Measurements from ENCODE around the gene IPPK. TPM values are rescaled to one million over a fixed set of nuclear protein-coding genes. Genes with fewer than 3 reads are reported as not detected.

Gene IPPK
- total and polyA plus RNA-seq, 2 of the 8 experiments (the other 6 are each of a cell fraction or from before 2014, with no cell fraction given) = 10.5 to 13.6 TPM

GRCh38 chr9:92645041-92645440 is 24.9 kb downstream of the IPPK start:
- H3K18ac ChIP-seq (ENCODE audit: extremely low read depth, low read length) = no peak overlapping the region
- H3K27ac ChIP-seq (ENCODE audit: low read depth, low read length) = no peak overlapping the region
- H3K23me2 ChIP-seq (ENCODE audit: low read depth, low read length) = no peaks in the 10 kb centered on the region
- no peak overlapping the region for H2BK12ac ChIP-seq (ENCODE audit: low read depth, low read length)
- H3K4me2 ChIP-seq (ENCODE audit: insufficient read depth in 1 of 2, low read depth in 2 of 2, low read length in 2 of 2) = no peak overlapping the region
- H2AK5ac ChIP-seq (ENCODE audit: low read depth, low read length) = no peak overlapping the region
- no peak overlapping the region for H3K9ac ChIP-seq (replicated peaks in 1 of 4; ENCODE audit: extremely low read depth in 1 of 4, low read depth in 3 of 4, low read length in 3 of 4)
- no peaks in the 10 kb centered on the region for H3K79me2 ChIP-seq (ENCODE audit: control insufficient read depth in 1 of 2, insufficient read depth in 2 of 2, low read length in 2 of 2)
- H2AFZ ChIP-seq (ENCODE audit: low read length) = no peak overlapping the region
- no peak overlapping the region for H2BK15ac ChIP-seq (ENCODE audit: low read length)
- no peak for TF ChIP-seq JUN (IDR thresholded peaks at IDR 0.05; ENCODE audit: low read depth, low read length)
- no peak for TF ChIP-seq CTBP2 (IDR thresholded peaks at IDR 0.05; ENCODE audit: borderline replicate concordance, insufficient read depth, insufficient read length, low read length)
- TF ChIP-seq SUZ12 (IDR thresholded peaks at IDR 0.05; ENCODE audit: low read length) = no peak
- TF ChIP-seq SIRT6 (IDR thresholded peaks at IDR 0.05; ENCODE audit: low read length) = no peak
- no peak for TF ChIP-seq BACH1 (IDR thresholded peaks at IDR 0.05; ENCODE audit: low read length)
- TF ChIP-seq, protein P1, sequence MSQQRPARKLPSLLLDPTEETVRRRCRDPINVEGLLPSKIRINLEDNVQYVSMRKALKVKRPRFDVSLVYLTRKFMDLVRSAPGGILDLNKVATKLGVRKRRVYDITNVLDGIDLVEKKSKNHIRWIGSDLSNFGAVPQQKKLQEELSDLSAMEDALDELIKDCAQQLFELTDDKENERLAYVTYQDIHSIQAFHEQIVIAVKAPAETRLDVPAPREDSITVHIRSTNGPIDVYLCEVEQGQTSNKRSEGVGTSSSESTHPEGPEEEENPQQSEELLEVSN (IDR thresholded peaks at IDR 0.05) = no peak
- no peak for TF ChIP-seq BCL11A (IDR thresholded peaks at IDR 0.05; ENCODE audit: low read depth in 2 of 2, low read length in 2 of 2)
- no peak for TF ChIP-seq TBP (IDR thresholded peaks at IDR 0.05; ENCODE audit: low read depth, low read length)
- no peak for TF ChIP-seq NRF1 (IDR thresholded peaks at IDR 0.05; ENCODE audit: low read depth, low read length)
- no peak overlapping the region for H3K23ac ChIP-seq (ENCODE audit: insufficient read length)
- no peaks in the 10 kb centered on the region for H3K27me3 ChIP-seq (replicated peaks in 1 of 4; ENCODE audit: control insufficient read depth in 3 of 4, extremely low read depth in 1 of 4, insufficient read depth in 3 of 4, low read length in 3 of 4)
- H4K20me1 ChIP-seq (replicated peaks in 1 of 2; ENCODE audit: control insufficient read depth in 1 of 2, insufficient read depth in 2 of 2, low read length in 2 of 2) = peaks cover 2 to 6% of the 10 kb centered on the region in 2 experiments
- no peak overlapping the region for H4K5ac ChIP-seq (ENCODE audit: insufficient read length, low read depth, low read length)
- H3K56ac ChIP-seq (replicated peaks; ENCODE audit: insufficient read length, low read depth, low read length) = no peak overlapping the region
- H3K4me3 ChIP-seq (ENCODE audit: extremely low read depth in 1 of 4, insufficient read depth in 2 of 4, low read depth in 3 of 4, low read length in 4 of 4) = no peak overlapping the region
- CTCF ChIA-PET (ENCODE audit: partially characterized antibody) = interaction anchor here (0.7 to 1.4 kb wide), 2 partner anchors 10 to 14 kb away, joined by 3 read pairs; no protein-coding TSS in a partner anchor
- H3K14ac ChIP-seq (ENCODE audit: insufficient read length) = no peak overlapping the region
- POLR2A ChIA-PET (ENCODE audit: partially characterized antibody) = no interaction called here
- no peak overlapping the region for H4K91ac ChIP-seq (replicated peaks; ENCODE audit: insufficient read length, low read length)
- no peak overlapping the region; the same call in 1 of the 2 replicates for H4K8ac ChIP-seq (ENCODE audit: extremely low read depth, insufficient read depth, low read length)
- peaks cover 2 to 22% (median 6%) of the 10 kb centered on the region in 4 experiments; a peak in 5 of 8 replicates for H3K36me3 ChIP-seq (ENCODE audit: control insufficient read depth in 2 of 4, insufficient read depth in 4 of 4, low read length in 3 of 4)
- FAIRE-seq (no peak), DNase-seq (ENCODE audit: low read depth in 1 of 2, low spot score in 2 of 2) (no peak)
- H2BK20ac ChIP-seq (ENCODE audit: low read length) = no peak overlapping the region
- H3K4ac ChIP-seq (replicated peaks; ENCODE audit: insufficient read length, low read depth, low read length) = no peak overlapping the region
- no peak overlapping the region for H2BK5ac ChIP-seq (ENCODE audit: low read depth, low read length)
- H3K4me1 ChIP-seq (replicated peaks in 1 of 4; ENCODE audit: control insufficient read depth in 3 of 4, insufficient read depth in 4 of 4, low read length in 3 of 4) = no peaks in the 10 kb centered on the region
- H2BK120ac ChIP-seq (replicated peaks; ENCODE audit: low read depth, low read length) = no peak overlapping the region
- H3K79me1 ChIP-seq (ENCODE audit: low read depth, low read length) = no peaks in the 10 kb centered on the region; the same call in 1 of the 2 replicates
- H3K9me3 ChIP-seq (ENCODE audit: insufficient read depth in 2 of 2, low read depth in 1 of 2, low read length in 1 of 2) = no peaks in the 10 kb centered on the region
- WGBS, 2 experiments (ENCODE audit: extremely low coverage in 1 of 2, insufficient coverage in 1 of 2, insufficient read length in 1 of 2, insufficient replicate concordance in 2 of 2, low coverage in 1 of 2, low lambda C conversion rate in 2 of 2, missing lambda C conversion rate in 1 of 2) = 94% methylated on average over 4 of the region's 4 CpGs; no CpG with 5 or more reads in 1 of the 2 experiments

Measured in H1 (cell line).